ENCODE measurements around the gene ALG8.

- TF ChIP-seq CTCF (conservative IDR thresholded peaks at IDR 0.05) (no peak), EZH2 (IDR thresholded peaks at IDR 0.05; ENCODE audit: low read depth) (no peak)
These were observed 53.5 kb downstream of the ALG8 start for GRCh38 chr11:78085972-78086371.
